GM19324 (cell line): ENCODE data around the gene ING1.

ENCODE experiments used
- ATAC-seq: cut with Tn5 transposase; IDR thresholded peaks from one replicate; pipeline ENCODE4 v1.9.1; 2021; ENCODE audit warnings: mild to moderate bottlenecking, moderate library complexity; ENCODE audit not compliant: unreplicated experiment, low FRiP score

ING1 gene

GRCh38 chr13:110769097-110769496 lies 55.6 kb downstream of the ING1 start:
- no peak for ATAC-seq

- ATAC-seq: no peak
These were observed 57.2 kb downstream of the ING1 start for GRCh38 chr13:110770678-110771077.

- no peak for ATAC-seq
These were observed 57.7 kb downstream of the ING1 start for GRCh38 chr13:110771194-110771593.

- no peak for ATAC-seq
These were observed 58.8 kb downstream of the ING1 start for GRCh38 chr13:110772091-110772984.
